Heart left ventricle (tissue), 16 donors: Measurements from ENCODE around the gene ENTPD8. TPM values are rescaled to one million over a fixed set of nuclear protein-coding genes. Genes with fewer than 3 reads are reported as not detected.

Source experiments
- ATAC-seq, 4 donors: fragments of 200-7000 bp; cut with Tn5 transposase; one replicate each; pipeline ENCODE4 v1.9.1; 2020 to 2022; ENCODE audit warnings: moderate library complexity in 4 of 4, mild to moderate bottlenecking in 3 of 4, moderate number of reproducible peaks in 1 of 4
- DNase-seq, 5 donors: peaks; one replicate each; pipeline ENCODE4 v3.0.0-alpha.2; 2020
- H3K27ac ChIP-seq, 12 donors: fragments of 200-600 bp; sonication (generic) in 4 of 12; one replicate each; pipeline versions ENCODE4 v1.5.0 to v1.8.0; 2016 to 2022; ENCODE audit warnings: mild to moderate bottlenecking in 2 of 12
- H3K27me3 ChIP-seq, 9 donors: fragments of 200-600 bp; sonication (generic) in 2 of 9; one replicate each; pipeline versions ENCODE4 v1.5.1 to v1.8.0; 2016 to 2022; ENCODE audit warnings: mild to moderate bottlenecking in 3 of 9
- H3K36me3 ChIP-seq, 9 donors: fragments of 200-600 bp; sonication (generic) in 2 of 9; one replicate each; pipeline versions ENCODE4 v1.5.0 to v1.8.0; 2018 to 2022; ENCODE audit warnings: mild to moderate bottlenecking in 2 of 9
- H3K4me1 ChIP-seq, 12 donors: fragments of 200-600 bp; sonication (generic) in 4 of 12; one replicate each; pipeline versions ENCODE4 v1.5.0 to v1.8.0; 2016 to 2022; ENCODE audit warnings: mild to moderate bottlenecking in 3 of 12
- H3K4me3 ChIP-seq, 12 donors: fragments of 200-600 bp; sonication (generic) in 4 of 12; one replicate each; pipeline versions ENCODE4 v1.5.0 to v1.8.0; 2017 to 2022; ENCODE audit warnings: mild to moderate bottlenecking in 9 of 12, moderate library complexity in 4 of 12
- H3K9me3 ChIP-seq, 12 donors: fragments of 200-600 bp; sonication (generic) in 4 of 12; one replicate each; pipeline versions ENCODE4 v1.5.0 to v1.8.0; 2016 to 2022; ENCODE audit warnings: mild to moderate bottlenecking in 1 of 12
- POLR2A ChIP-seq, 2 donors: fragments of 450-650 bp; IDR thresholded peaks; one replicate each; pipeline ENCODE4 v1.6.1; 2017; ENCODE audit warnings: antibody characterized with exemption in 2 of 2, mild to moderate bottlenecking in 2 of 2, moderate library complexity in 2 of 2
- WGBS, 4 donors: extraction: QIAGEN DNeasy Blood & Tissue Kit in 2 of 4; methylation state at CpG; one replicate each; pipeline versions ENCODE4 v1.1.5 to v1.1.7; 2013 to 2018; 5-methylcytosine and 5-hydroxymethylcytosine counted together
- intact Hi-C, 10 donors: fragments of 100-400 bp; cut with DNase I; formaldehyde crosslinking; loops; one replicate each; pipeline versions ENCODE4 v1.11.1 to v1.14.2; 2022
- polyA plus RNA-seq, 2 donors: library from polyadenylated mRNA; stranded (reverse); fragments of 200-250 nt; gene quantifications; one replicate each; pipeline ENCODE4 v1.2.3, GENCODE V29; 2013
- total RNA-seq, 9 donors: library from RNA; depleted of rRNA in 2 of 9; stranded (reverse); fragments of >200 nt in 2 of 9; fragmentation: NEBNext Ultra II Directional in 3 of 9; extraction: Animal tissue kit (Norgen Biotek cat#: 25700) in 3 of 9; gene quantifications; one replicate each; pipeline versions ENCODE4 v1.1.0 to v1.2.4, GENCODE V29; 2016 to 2023
- TF ChIP-seq, protein P1 (sequence below), 12 donors: fragments of 200-600 bp; sonication (generic) in 4 of 12; IDR thresholded peaks; one replicate each; pipeline versions ENCODE4 v1.5.0 to v1.8.0; 2018 to 2022; ENCODE audit warnings: antibody characterized with exemption in 12 of 12, mild to moderate bottlenecking in 5 of 12
- donor health status: ischemic (EF 13 %, LVEDD 7.1; RV severe dilation, severe dysfunction).
- donor health status: healthy with polysubstance abuse.
- donor health status: DM: no; HTN: yes; CAD: no.
- donor health status: DM: no; HTN: no; CAD: no.
- donor health status: ischemic (EF 25% LVEDD 6.9; RV normal size, moderate dysfunction).
- donor health status: ischemic (EF 25% LVEDD 5.7; RV mildly dilated, moderate dysfunction).
- donor health status: healthy.
- donor health status: DM: yes; HTN: yes; CAD: no.
- donor health status: ischemic (EF 35%, LVEDD 5.7; RV mildly dilated, moderate dysfunction).
- donor health status: nonischemic (EF 11% LVEDD 7.7; RV severe dilation, severe dysfunction).
- donor health status: DM: yes; HTN: yes; CAD: no.
- donor health status: PGD.
- donor health status: ischemic (EF 29% LVEDD 5.4; RV normal size, mild dysfunction).
- donor health status: nonischemic (EF 23%, LVEDD 6.1; RV moderate dilation, normal function).

ENTPD8 gene
- total and polyA plus RNA-seq, 11 donors: not detected

DNA sequence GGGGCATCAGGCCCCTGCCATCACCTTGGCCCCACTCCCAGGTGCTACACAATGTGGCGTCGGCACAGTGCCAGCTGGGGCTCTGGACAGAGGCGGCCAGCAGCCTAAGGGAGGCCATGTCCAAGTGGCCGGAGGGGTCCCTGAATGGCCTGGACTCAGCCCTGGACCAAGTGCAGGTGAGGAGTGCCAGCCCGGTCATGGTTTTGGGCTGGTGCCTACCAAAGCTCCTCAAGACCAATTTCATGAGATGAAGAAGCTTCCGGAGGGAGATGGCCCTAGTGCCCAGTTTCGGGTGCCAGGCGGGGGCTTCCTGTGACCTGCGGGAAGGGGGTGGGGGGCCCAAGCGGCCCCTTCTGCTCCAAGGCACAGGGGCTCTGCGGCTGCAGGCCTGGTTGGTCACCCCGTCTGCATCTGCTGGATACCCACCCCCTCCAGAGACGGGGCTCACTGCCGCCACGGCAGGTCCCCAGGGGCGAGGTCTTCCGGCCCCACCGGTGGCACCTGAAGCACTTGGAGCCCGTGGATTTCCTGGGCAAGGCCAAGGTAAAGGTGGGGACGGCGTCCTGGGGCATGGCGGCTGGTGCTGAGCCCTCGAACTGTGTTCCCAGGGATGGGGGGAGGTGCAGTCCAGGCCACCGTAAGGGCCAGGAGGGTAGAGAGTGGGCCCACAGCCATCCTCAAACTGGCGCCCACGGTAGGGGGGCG lies 12.2 kb downstream of the ENTPD8 start:
- Histone ChIP-seq H3K27me3 (no peaks in the 10 kb centered on the region), H3K36me3 (no peaks in the 10 kb centered on the region), H3K27ac (no peak overlapping the region), H3K9me3 (no peaks in the 10 kb centered on the region), H3K4me1 (peaks cover 0 to 18% (median 9%) of the 10 kb centered on the region in 12 donors), H3K4me3 (no peak overlapping the region)
- 79 to 81% (median 80%) methylated on average over 20 to 27 of the region's 27 CpGs for WGBS, 4 donors
- DNase-seq: peak in 2 of 5 donors; percentile 26 to 51
- intact Hi-C loops: loop anchor here in 3 of 10 donors (10.0 kb wide), 2 partner anchors 96 to 304 kb away; no protein-coding TSS in a partner anchor
- ATAC-seq: no peak
- TF ChIP-seq, protein P1, sequence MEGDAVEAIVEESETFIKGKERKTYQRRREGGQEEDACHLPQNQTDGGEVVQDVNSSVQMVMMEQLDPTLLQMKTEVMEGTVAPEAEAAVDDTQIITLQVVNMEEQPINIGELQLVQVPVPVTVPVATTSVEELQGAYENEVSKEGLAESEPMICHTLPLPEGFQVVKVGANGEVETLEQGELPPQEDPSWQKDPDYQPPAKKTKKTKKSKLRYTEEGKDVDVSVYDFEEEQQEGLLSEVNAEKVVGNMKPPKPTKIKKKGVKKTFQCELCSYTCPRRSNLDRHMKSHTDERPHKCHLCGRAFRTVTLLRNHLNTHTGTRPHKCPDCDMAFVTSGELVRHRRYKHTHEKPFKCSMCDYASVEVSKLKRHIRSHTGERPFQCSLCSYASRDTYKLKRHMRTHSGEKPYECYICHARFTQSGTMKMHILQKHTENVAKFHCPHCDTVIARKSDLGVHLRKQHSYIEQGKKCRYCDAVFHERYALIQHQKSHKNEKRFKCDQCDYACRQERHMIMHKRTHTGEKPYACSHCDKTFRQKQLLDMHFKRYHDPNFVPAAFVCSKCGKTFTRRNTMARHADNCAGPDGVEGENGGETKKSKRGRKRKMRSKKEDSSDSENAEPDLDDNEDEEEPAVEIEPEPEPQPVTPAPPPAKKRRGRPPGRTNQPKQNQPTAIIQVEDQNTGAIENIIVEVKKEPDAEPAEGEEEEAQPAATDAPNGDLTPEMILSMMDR (IDR thresholded peaks at IDR 0.05): no peak
- no peak for TF ChIP-seq POLR2A (IDR thresholded peaks at IDR 0.05)

DNA sequence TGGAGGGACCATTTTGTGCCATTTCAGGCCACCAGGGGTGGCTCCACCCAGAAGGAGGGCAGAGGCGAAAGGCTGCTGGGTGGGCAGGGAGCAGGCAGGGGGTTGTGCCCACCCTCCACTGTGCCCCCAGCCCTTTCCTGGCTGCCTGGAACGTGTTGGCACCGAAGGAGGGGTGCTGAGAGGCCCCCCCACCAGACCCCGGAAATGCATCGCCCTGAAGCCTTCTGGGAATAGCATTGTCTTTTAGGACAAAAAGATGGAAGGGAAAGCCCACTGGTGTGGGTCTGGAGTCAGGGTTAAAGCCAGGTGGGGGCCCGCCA lies 12.9 kb downstream of the ENTPD8 start:
- no peak overlapping the region for H3K4me3 ChIP-seq
- no peaks in the 10 kb centered on the region for H3K27me3 ChIP-seq
- DNase-seq (peak in 1 of 5 donors; percentile 4), ATAC-seq (no peak)
- peaks cover 0 to 26% (median 14%) of the 10 kb centered on the region in 12 donors for H3K4me1 ChIP-seq
- no peak for TF ChIP-seq POLR2A (IDR thresholded peaks at IDR 0.05)
- TF ChIP-seq, protein P1 (IDR thresholded peaks at IDR 0.05): no peak
- no peaks in the 10 kb centered on the region for H3K36me3 ChIP-seq
- no peak overlapping the region for H3K27ac ChIP-seq
- 63 to 74% (median 71%) methylated on average over 3 to 6 of the region's 6 CpGs for WGBS, 4 donors
- no peaks in the 10 kb centered on the region for H3K9me3 ChIP-seq
- intact Hi-C loops: loop anchor here in 3 of 10 donors (10.0 kb wide), 2 partner anchors 97 to 303 kb away; no protein-coding TSS in a partner anchor

DNA sequence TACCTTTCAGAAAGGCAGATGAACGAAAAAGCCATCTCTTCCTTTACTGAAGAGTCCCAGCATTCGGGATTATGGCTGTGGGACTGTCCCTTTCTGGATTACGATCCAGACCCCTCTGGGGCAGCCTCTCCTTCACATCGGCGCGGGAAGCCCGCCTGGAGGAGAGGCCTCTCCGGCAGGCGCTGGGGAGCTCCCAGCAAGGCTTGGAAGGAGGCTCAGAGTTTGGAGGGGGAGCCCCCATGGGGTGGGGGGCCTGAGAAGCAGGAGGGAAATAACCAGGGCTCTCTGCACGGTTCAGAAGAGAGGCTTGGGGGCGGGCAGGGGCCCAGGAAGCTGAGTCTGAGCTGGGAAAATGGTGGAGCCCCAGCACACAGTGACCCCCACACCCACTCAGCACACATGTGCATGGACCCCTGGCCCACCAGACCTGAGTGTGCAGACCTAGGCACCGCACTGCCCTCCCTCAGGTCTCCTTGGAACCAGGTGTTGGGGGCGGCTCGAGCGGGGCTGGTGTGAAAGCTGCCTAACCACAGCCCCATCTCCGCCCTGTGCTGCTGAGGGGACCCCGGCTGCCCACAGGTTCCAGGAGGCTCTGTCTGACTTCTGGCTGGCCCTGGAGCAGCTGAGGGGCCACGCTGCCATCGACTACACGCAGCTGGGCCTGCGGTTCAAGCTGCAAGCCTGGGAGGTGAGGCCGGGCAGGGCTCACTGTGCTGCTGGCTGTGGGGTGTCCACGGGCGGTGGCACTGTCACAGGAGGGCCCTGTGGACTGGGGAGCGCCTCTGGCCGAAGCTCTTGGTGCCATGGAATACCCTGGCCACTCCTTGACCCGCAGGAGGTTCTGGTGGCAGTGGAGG lies 13.5 kb downstream of the ENTPD8 start:
- no peak for ATAC-seq
- intact Hi-C loops: loop anchor here in 3 of 10 donors (10.0 kb wide), 2 partner anchors 97 to 303 kb away; no protein-coding TSS in a partner anchor
- WGBS, 4 donors: 80 to 87% (median 85%) methylated on average over 10 to 27 of the region's 27 CpGs
- H3K27ac ChIP-seq: no peak overlapping the region
- no peaks in the 10 kb centered on the region for H3K9me3 ChIP-seq
- peak in 2 of 5 donors; percentile 16 to 47 for DNase-seq
- TF ChIP-seq POLR2A (IDR thresholded peaks at IDR 0.05): no peak
- TF ChIP-seq, protein P1 (IDR thresholded peaks at IDR 0.05): no peak
- no peaks in the 10 kb centered on the region for H3K27me3 ChIP-seq
- H3K4me3 ChIP-seq: no peak overlapping the region
- H3K36me3 ChIP-seq: no peaks in the 10 kb centered on the region
- H3K4me1 ChIP-seq: peaks cover 0 to 26% (median 14%) of the 10 kb centered on the region in 12 donors
